Fibroblast of skin of abdomen (primary cell): ENCODE measurements around the gene ACO2. TPM values are rescaled to one million over a fixed set of nuclear protein-coding genes. Genes with fewer than 3 reads are reported as not detected.
"Not testable (repeated sequence)": the region's sequence is repeated elsewhere in the genome, so short reads cannot be mapped to it uniquely, and the experiment has no call there.

Experiments used
- DNase-seq: peaks from one replicate; pipeline ENCODE4 v3.0.0-alpha.2; 2013
- polyA plus RNA-seq, 2 experiments: library from polyadenylated mRNA; unstranded; fragments of 120-200 nt; gene quantifications; one replicate each; pipeline ENCODE4 v1.2.1, GENCODE V29; 2013; ENCODE audit not compliant: insufficient read length in 2 of 2

The ACO2 gene
- 60.1 TPM for polyA plus RNA-seq (2013, experiment 1 of 2; ENCODE audit: insufficient read length)
- polyA plus RNA-seq (2013, experiment 2 of 2; ENCODE audit: insufficient read length), result 58.9 TPM

GRCh38 chr22:41468381-41469217 lies at the start of gene ACO2, which contains the start of gene PHF5A:
ACO2 (plus strand) TSS chr22:41469117; CDS start chr22:41469147, 30 bp downstream.
PHF5A (minus strand) TSS chr22:41468692; CDS start chr22:41468653, 39 bp downstream.
- DNase-seq, result peak; percentile 98

GRCh38 chr22:41425660-41426365 lies 43.1 kb upstream of the ACO2 start:
- no peak for DNase-seq

GRCh38 chr22:41429232-41429950 lies 39.5 kb upstream of the ACO2 start:
- DNase-seq, result no peak

GRCh38 chr22:41429951-41430332 lies 39.0 kb upstream of the ACO2 start:
- DNase-seq, result no peak

GRCh38 chr22:41431656-41432055 lies 37.3 kb upstream of the ACO2 start:
- no peak for DNase-seq

- not testable (repeated sequence) for DNase-seq
Measured at GRCh38 chr22:41433480-41433879, 35.4 kb upstream of the ACO2 start.

- not testable (repeated sequence) for DNase-seq
Measured at GRCh38 chr22:41434361-41435003, 34.4 kb upstream of the ACO2 start.

- no peak for DNase-seq
Measured at GRCh38 chr22:41435560-41435959, 33.4 kb upstream of the ACO2 start.

- no peak for DNase-seq
Measured at GRCh38 chr22:41436322-41437113, 32.4 kb upstream of the ACO2 start.

GRCh38 chr22:41437198-41437597 lies 31.7 kb upstream of the ACO2 start:
- DNase-seq, result no peak

GRCh38 chr22:41440511-41440910 lies 28.4 kb upstream of the ACO2 start:
- not testable (repeated sequence) for DNase-seq

GRCh38 chr22:41442240-41442792 lies 26.6 kb upstream of the ACO2 start:
- no peak for DNase-seq

- DNase-seq, result peak; percentile 98
Measured at GRCh38 chr22:41444360-41445128, 24.4 kb upstream of the ACO2 start.

- no peak for DNase-seq
Measured at GRCh38 chr22:41445129-41446056, 23.5 kb upstream of the ACO2 start.

- DNase-seq, result no peak
Measured at GRCh38 chr22:41446057-41446501, 22.8 kb upstream of the ACO2 start.

- peak; percentile 96 for DNase-seq
Measured at GRCh38 chr22:41446639-41447434, 22.1 kb upstream of the ACO2 start, which contains the start of gene TOB2. TOB2 (minus strand) TSS chr22:41446801; CDS start chr22:41437345, 9,456 bp downstream.

- DNase-seq, result peak; percentile 63
Measured at GRCh38 chr22:41447435-41448188, 21.3 kb upstream of the ACO2 start.
